SU-DHL-6 (cell line): ENCODE data around the gene TIMP1.

Source experiments
- EZH2phosphoT487 ChIP-seq: fragments of 200-600 bp; sonication (generic), shearing (Covaris generic); conservative IDR thresholded peaks from 2 replicates; pipeline ENCODE4 v1.6.1; 2018; ENCODE audit warnings: mild to moderate bottlenecking, antibody characterized with exemption, low read length, moderate library complexity, mixed read lengths
- TF ChIP-seq, protein P1 (sequence below): fragments of 200-600 bp; sonication (generic); IDR thresholded peaks from one replicate; pipeline ENCODE4 v1.5.1; 2017; ENCODE audit warnings: antibody characterized with exemption, mild to moderate bottlenecking, low read length, moderate library complexity; ENCODE audit not compliant: insufficient read depth, poor library complexity, severe bottlenecking

GRCh38 chrX:47571215-47571614 lies 11.0 kb upstream of the TIMP1 start:
- TF ChIP-seq, protein P1, sequence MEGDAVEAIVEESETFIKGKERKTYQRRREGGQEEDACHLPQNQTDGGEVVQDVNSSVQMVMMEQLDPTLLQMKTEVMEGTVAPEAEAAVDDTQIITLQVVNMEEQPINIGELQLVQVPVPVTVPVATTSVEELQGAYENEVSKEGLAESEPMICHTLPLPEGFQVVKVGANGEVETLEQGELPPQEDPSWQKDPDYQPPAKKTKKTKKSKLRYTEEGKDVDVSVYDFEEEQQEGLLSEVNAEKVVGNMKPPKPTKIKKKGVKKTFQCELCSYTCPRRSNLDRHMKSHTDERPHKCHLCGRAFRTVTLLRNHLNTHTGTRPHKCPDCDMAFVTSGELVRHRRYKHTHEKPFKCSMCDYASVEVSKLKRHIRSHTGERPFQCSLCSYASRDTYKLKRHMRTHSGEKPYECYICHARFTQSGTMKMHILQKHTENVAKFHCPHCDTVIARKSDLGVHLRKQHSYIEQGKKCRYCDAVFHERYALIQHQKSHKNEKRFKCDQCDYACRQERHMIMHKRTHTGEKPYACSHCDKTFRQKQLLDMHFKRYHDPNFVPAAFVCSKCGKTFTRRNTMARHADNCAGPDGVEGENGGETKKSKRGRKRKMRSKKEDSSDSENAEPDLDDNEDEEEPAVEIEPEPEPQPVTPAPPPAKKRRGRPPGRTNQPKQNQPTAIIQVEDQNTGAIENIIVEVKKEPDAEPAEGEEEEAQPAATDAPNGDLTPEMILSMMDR: no peak
- no peak for TF ChIP-seq EZH2phosphoT487
